ENCODE measurements around the gene CYP21A2. TPM values are rescaled to one million over a fixed set of nuclear protein-coding genes. Genes with fewer than 3 reads are reported as not detected.
"Not testable (repeated sequence)": the region's sequence is repeated elsewhere in the genome, so short reads cannot be mapped to it uniquely, and the experiment has no call there.

Gene CYP21A2
- polyA plus RNA-seq, 1 donor (not counting 4 experiments of a cell fraction or from before 2014, with no cell fraction given): 0.04 TPM

DNA sequence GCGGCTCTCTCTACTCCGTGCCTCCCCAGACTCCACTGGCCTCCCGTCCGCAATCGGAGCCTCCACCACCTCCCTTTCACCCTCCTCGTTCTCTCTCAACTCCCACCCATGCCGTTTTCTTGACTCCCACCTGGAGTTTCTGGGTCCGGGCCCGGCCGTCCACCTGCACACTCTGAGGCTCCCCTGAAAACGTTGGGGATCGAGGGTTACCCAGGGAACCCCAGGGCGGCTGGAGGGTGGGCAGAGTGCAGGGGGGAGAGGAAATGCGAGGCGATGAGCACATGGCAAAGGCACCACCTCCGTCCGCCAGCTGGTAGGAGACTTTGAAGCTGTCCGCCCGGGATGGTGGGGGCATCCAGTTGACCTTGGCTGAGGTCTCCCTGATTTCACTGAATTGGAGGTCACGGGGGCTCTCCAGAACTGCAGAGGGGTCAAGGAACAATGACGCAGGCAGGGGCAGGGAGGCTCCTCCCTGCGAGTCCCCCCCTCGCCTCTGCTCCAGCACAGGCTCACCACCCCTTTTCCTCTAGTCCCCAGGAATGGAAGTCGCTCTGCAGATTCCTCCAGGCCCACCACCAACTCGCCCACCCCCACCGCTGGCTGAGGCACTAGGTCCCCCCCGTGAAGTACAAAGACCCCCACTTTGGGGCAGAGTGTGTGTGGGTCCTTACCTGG, 27.2 kb upstream of the CYP21A2 start:
- H3K27ac ChIP-seq (ENCODE audit: control insufficient read depth, insufficient read depth, low read length); H4K20me1 ChIP-seq (ENCODE audit: control insufficient read depth, extremely low read depth, insufficient read depth, low read length); DNase-seq (ENCODE audit: low read depth, low spot score); H3K4me1 ChIP-seq (ENCODE audit: control insufficient read depth, extremely low read depth, insufficient read depth, low read length); dilution Hi-C loops (cut with MboI; ENCODE audit: extremely low pct_ligation_motif_present, low sequenced_read_pairs); H2AFZ ChIP-seq (ENCODE audit: control insufficient read depth, low read length); H3K79me2 ChIP-seq (ENCODE audit: control insufficient read depth, insufficient read depth, low read length); H3K9me3 ChIP-seq (ENCODE audit: control insufficient read depth, low read depth, low read length); H3K4me3 ChIP-seq (ENCODE audit: control insufficient read depth in 2 of 3, extremely low read depth in 1 of 3, insufficient read depth in 2 of 3, low read depth in 1 of 3, low read length in 3 of 3); H3K36me3 ChIP-seq (ENCODE audit: control insufficient read depth in 2 of 2, extremely low read depth in 1 of 2, insufficient read depth in 2 of 2, low read length in 2 of 2); H3K9me1 ChIP-seq (ENCODE audit: control insufficient read depth, extremely low read depth, insufficient read depth, low read length); FAIRE-seq; H3K4me2 ChIP-seq (ENCODE audit: control insufficient read depth, extremely low read depth, insufficient read depth, low read depth, low read length); H3K9ac ChIP-seq (ENCODE audit: control insufficient read depth, extremely low read depth, insufficient read depth, low read length); H3K27me3 ChIP-seq (ENCODE audit: control insufficient read depth, extremely low read depth, insufficient read depth, low read length): not testable (repeated sequence)

DNA sequence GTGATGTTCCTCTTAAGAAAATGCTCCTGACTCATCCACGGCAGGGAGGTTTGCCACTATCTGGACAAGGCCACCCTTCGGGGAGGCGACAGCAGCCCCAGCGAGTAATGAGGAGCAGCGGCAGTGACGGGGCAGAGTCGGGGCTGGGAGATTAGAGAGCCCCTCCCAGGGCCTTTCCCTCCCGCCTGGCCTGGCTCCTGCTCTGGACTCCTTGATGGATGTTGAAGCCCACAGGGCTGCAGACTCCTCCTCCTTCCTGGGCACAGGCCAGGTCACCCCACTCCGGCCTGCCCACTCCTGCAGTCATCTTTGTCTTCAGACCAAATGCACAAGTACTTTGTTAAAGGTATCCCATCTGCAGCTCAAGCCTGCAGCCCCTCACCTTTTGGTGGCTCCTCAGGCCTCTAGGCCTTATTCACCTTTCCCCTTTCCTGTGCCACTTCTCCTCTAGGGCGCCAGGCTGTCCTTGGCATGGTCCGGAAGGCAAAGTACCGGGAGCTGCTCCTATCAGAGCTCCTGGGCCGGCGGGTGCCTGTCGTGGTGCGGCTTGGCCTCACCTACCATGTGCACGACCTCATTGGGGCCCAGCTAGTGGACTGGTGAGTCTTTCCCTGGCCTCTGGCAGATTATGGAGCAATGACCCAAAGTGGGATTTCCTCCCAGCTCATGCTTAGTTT, 25.1 kb upstream of the CYP21A2 start:
- FAIRE-seq; H3K27me3 ChIP-seq (ENCODE audit: control insufficient read depth, extremely low read depth, insufficient read depth, low read length); H3K27ac ChIP-seq (ENCODE audit: control insufficient read depth, insufficient read depth, low read length); H4K20me1 ChIP-seq (ENCODE audit: control insufficient read depth, extremely low read depth, insufficient read depth, low read length); H3K36me3 ChIP-seq (ENCODE audit: control insufficient read depth in 2 of 2, extremely low read depth in 1 of 2, insufficient read depth in 2 of 2, low read length in 2 of 2); H3K79me2 ChIP-seq (ENCODE audit: control insufficient read depth, insufficient read depth, low read length); DNase-seq (ENCODE audit: low read depth, low spot score); H3K4me2 ChIP-seq (ENCODE audit: control insufficient read depth, extremely low read depth, insufficient read depth, low read depth, low read length); H3K9me1 ChIP-seq (ENCODE audit: control insufficient read depth, extremely low read depth, insufficient read depth, low read length); H2AFZ ChIP-seq (ENCODE audit: control insufficient read depth, low read length); dilution Hi-C loops (cut with MboI; ENCODE audit: extremely low pct_ligation_motif_present, low sequenced_read_pairs); H3K4me3 ChIP-seq (ENCODE audit: control insufficient read depth in 2 of 3, extremely low read depth in 1 of 3, insufficient read depth in 2 of 3, low read depth in 1 of 3, low read length in 3 of 3); H3K4me1 ChIP-seq (ENCODE audit: control insufficient read depth, extremely low read depth, insufficient read depth, low read length); H3K9me3 ChIP-seq (ENCODE audit: control insufficient read depth, low read depth, low read length); H3K9ac ChIP-seq (ENCODE audit: control insufficient read depth, extremely low read depth, insufficient read depth, low read length): not testable (repeated sequence)

DNA sequence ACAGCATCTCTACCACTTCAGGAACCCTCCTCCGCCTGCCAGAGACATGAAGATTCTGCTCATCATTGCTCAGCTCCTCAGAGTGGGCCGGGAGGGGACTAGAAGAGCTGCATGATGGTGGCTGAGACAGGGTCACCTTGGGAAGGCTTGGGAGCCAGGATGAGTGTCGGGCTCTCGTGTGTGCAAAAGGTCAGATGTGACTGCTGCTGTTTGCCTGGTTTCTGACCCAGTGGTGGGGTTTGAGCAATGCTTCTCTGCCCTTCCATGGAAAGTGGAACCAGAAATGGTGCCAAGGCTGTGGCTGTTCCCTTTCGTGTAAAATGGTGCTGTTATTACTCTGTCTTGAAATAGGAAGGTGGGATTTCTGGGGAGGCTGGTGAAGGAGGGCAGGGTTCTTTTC, 24.5 kb upstream of the CYP21A2 start:
- H3K79me2 ChIP-seq (ENCODE audit: control insufficient read depth, insufficient read depth, low read length); H3K9ac ChIP-seq (ENCODE audit: control insufficient read depth, extremely low read depth, insufficient read depth, low read length); dilution Hi-C loops (cut with MboI; ENCODE audit: extremely low pct_ligation_motif_present, low sequenced_read_pairs); H3K27me3 ChIP-seq (ENCODE audit: control insufficient read depth, extremely low read depth, insufficient read depth, low read length); H3K9me3 ChIP-seq (ENCODE audit: control insufficient read depth, low read depth, low read length); DNase-seq (ENCODE audit: low read depth, low spot score); H3K4me2 ChIP-seq (ENCODE audit: control insufficient read depth, extremely low read depth, insufficient read depth, low read depth, low read length); H3K4me1 ChIP-seq (ENCODE audit: control insufficient read depth, extremely low read depth, insufficient read depth, low read length); H3K27ac ChIP-seq (ENCODE audit: control insufficient read depth, insufficient read depth, low read length); H4K20me1 ChIP-seq (ENCODE audit: control insufficient read depth, extremely low read depth, insufficient read depth, low read length); H2AFZ ChIP-seq (ENCODE audit: control insufficient read depth, low read length); FAIRE-seq; H3K9me1 ChIP-seq (ENCODE audit: control insufficient read depth, extremely low read depth, insufficient read depth, low read length); H3K4me3 ChIP-seq (ENCODE audit: control insufficient read depth in 2 of 3, extremely low read depth in 1 of 3, insufficient read depth in 2 of 3, low read depth in 1 of 3, low read length in 3 of 3); H3K36me3 ChIP-seq (ENCODE audit: control insufficient read depth in 2 of 2, extremely low read depth in 1 of 2, insufficient read depth in 2 of 2, low read length in 2 of 2): not testable (repeated sequence)

DNA sequence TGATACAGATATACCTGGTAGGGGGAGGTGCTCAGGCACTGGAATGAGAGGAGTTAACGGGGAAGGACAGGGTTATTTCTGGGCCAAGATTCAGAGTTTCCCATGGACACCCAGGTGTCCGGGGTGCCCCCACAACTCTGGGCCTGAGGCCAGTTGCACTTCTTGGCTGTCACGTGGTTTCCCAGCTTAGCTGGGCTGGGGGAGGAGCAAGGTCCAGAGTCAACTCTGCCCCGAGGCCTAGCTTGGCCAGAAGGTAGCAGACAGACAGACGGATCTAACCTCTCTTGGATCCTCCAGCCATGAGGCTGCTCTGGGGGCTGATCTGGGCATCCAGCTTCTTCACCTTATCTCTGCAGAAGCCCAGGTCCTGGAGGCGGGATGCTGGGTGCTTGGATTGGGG, 23.7 kb upstream of the CYP21A2 start, which contains the start of gene C4B:
Gene C4B (plus strand): TSS at position 249 of the 400 bp plus-strand sequence. CDS start 51 bp downstream, at position 300.
- H3K4me1 ChIP-seq (ENCODE audit: control insufficient read depth, extremely low read depth, insufficient read depth, low read length); dilution Hi-C loops (cut with MboI; ENCODE audit: extremely low pct_ligation_motif_present, low sequenced_read_pairs); FAIRE-seq; DNase-seq (ENCODE audit: low read depth, low spot score); H3K79me2 ChIP-seq (ENCODE audit: control insufficient read depth, insufficient read depth, low read length); H3K4me2 ChIP-seq (ENCODE audit: control insufficient read depth, extremely low read depth, insufficient read depth, low read depth, low read length); H2AFZ ChIP-seq (ENCODE audit: control insufficient read depth, low read length); H3K27ac ChIP-seq (ENCODE audit: control insufficient read depth, insufficient read depth, low read length); H3K9me1 ChIP-seq (ENCODE audit: control insufficient read depth, extremely low read depth, insufficient read depth, low read length); H4K20me1 ChIP-seq (ENCODE audit: control insufficient read depth, extremely low read depth, insufficient read depth, low read length); H3K9me3 ChIP-seq (ENCODE audit: control insufficient read depth, low read depth, low read length); H3K36me3 ChIP-seq (ENCODE audit: control insufficient read depth in 2 of 2, extremely low read depth in 1 of 2, insufficient read depth in 2 of 2, low read length in 2 of 2); H3K4me3 ChIP-seq (ENCODE audit: control insufficient read depth in 2 of 3, extremely low read depth in 1 of 3, insufficient read depth in 2 of 3, low read depth in 1 of 3, low read length in 3 of 3); H3K27me3 ChIP-seq (ENCODE audit: control insufficient read depth, extremely low read depth, insufficient read depth, low read length); H3K9ac ChIP-seq (ENCODE audit: control insufficient read depth, extremely low read depth, insufficient read depth, low read length): not testable (repeated sequence)

DNA sequence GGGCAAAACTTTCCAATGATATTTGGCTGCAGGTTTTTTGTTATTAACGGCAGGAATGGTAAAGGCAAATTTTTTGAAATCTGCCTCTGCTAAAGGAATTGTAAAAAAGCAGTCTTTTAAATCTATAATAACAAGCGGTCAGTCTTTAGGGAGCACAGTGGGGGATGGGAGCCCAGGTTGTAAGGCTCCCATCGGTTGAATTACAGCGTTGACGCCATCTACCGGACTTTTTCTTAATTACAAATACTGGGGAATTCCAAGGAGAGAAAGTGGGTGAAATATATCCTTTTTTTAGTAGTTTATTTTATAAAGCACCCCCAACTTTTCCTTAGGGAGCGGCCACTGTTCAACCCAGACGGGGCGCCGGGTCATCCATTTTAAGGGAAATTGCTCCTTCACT, 16.1 kb upstream of the CYP21A2 start:
- H3K27me3 ChIP-seq (ENCODE audit: control insufficient read depth, extremely low read depth, insufficient read depth, low read length); H3K27ac ChIP-seq (ENCODE audit: control insufficient read depth, insufficient read depth, low read length); dilution Hi-C loops (cut with MboI; ENCODE audit: extremely low pct_ligation_motif_present, low sequenced_read_pairs); H3K4me1 ChIP-seq (ENCODE audit: control insufficient read depth, extremely low read depth, insufficient read depth, low read length); H3K9ac ChIP-seq (ENCODE audit: control insufficient read depth, extremely low read depth, insufficient read depth, low read length); DNase-seq (ENCODE audit: low read depth, low spot score); H4K20me1 ChIP-seq (ENCODE audit: control insufficient read depth, extremely low read depth, insufficient read depth, low read length); H2AFZ ChIP-seq (ENCODE audit: control insufficient read depth, low read length); H3K79me2 ChIP-seq (ENCODE audit: control insufficient read depth, insufficient read depth, low read length); FAIRE-seq; H3K9me1 ChIP-seq (ENCODE audit: control insufficient read depth, extremely low read depth, insufficient read depth, low read length); H3K4me2 ChIP-seq (ENCODE audit: control insufficient read depth, extremely low read depth, insufficient read depth, low read depth, low read length); H3K9me3 ChIP-seq (ENCODE audit: control insufficient read depth, low read depth, low read length); H3K4me3 ChIP-seq (ENCODE audit: control insufficient read depth in 2 of 3, extremely low read depth in 1 of 3, insufficient read depth in 2 of 3, low read depth in 1 of 3, low read length in 3 of 3); H3K36me3 ChIP-seq (ENCODE audit: control insufficient read depth in 2 of 2, extremely low read depth in 1 of 2, insufficient read depth in 2 of 2, low read length in 2 of 2): not testable (repeated sequence)
